ENCODE results near the gene CFAP90.
A peak's percentile ranks its signal among the peaks of the same experiment; 100 is the strongest.

The CFAP90 gene

GRCh38 chr5:7850395-7851239 is at the start of gene CFAP90:
Gene CFAP90 (minus strand): TSS chr5:7851133. CDS start chr5:7851021, 112 bp downstream.
- no peak for DNase-seq (ENCODE audit: low read depth, low spot score)

GRCh38 chr5:7897014-7897600 is 46.2 kb upstream of the CFAP90 start:
- no peak for DNase-seq (ENCODE audit: low read depth, low spot score)

GRCh38 chr5:7894860-7895259 is 43.9 kb upstream of the CFAP90 start:
- DNase-seq (ENCODE audit: low read depth, low spot score) = no peak

GRCh38 chr5:7894439-7894838 is 43.5 kb upstream of the CFAP90 start:
- no peak for DNase-seq (ENCODE audit: low read depth, low spot score)

GRCh38 chr5:7888901-7889300 is 38.0 kb upstream of the CFAP90 start:
- no peak for DNase-seq (ENCODE audit: low read depth, low spot score)

GRCh38 chr5:7886849-7887475 is 36.0 kb upstream of the CFAP90 start:
- DNase-seq (ENCODE audit: low read depth, low spot score) = no peak

- DNase-seq (ENCODE audit: low read depth, low spot score) = no peak
Measured at GRCh38 chr5:7884491-7885267, 33.7 kb upstream of the CFAP90 start.

GRCh38 chr5:7882926-7883325 is 32.0 kb upstream of the CFAP90 start:
- no peak for DNase-seq (ENCODE audit: low read depth, low spot score)

- no peak for DNase-seq (ENCODE audit: low read depth, low spot score)
Measured at GRCh38 chr5:7881816-7882215, 30.9 kb upstream of the CFAP90 start.

- DNase-seq (ENCODE audit: low read depth, low spot score) = no peak
Measured at GRCh38 chr5:7881091-7881490, 30.2 kb upstream of the CFAP90 start.

- DNase-seq (ENCODE audit: low read depth, low spot score) = no peak
Measured at GRCh38 chr5:7878381-7878873, 27.5 kb upstream of the CFAP90 start.

- no peak for DNase-seq (ENCODE audit: low read depth, low spot score)
Measured at GRCh38 chr5:7877851-7878250, 26.9 kb upstream of the CFAP90 start.

- DNase-seq (ENCODE audit: low read depth, low spot score) = no peak
Measured at GRCh38 chr5:7876867-7877266, 25.9 kb upstream of the CFAP90 start.

GRCh38 chr5:7875151-7875550 is 24.2 kb upstream of the CFAP90 start:
- no peak for DNase-seq (ENCODE audit: low read depth, low spot score)

GRCh38 chr5:7874639-7875038 is 23.7 kb upstream of the CFAP90 start:
- DNase-seq (ENCODE audit: low read depth, low spot score) = no peak

- no peak for DNase-seq (ENCODE audit: low read depth, low spot score)
Measured at GRCh38 chr5:7873216-7873615, 22.3 kb upstream of the CFAP90 start.

GRCh38 chr5:7872517-7873130 is 21.7 kb upstream of the CFAP90 start:
- DNase-seq (ENCODE audit: low read depth, low spot score) = no peak

- no peak for DNase-seq (ENCODE audit: low read depth, low spot score)
Measured at GRCh38 chr5:7871653-7872052, 20.7 kb upstream of the CFAP90 start.

GRCh38 chr5:7869474-7870136 is 18.7 kb upstream of the CFAP90 start:
- no peak for DNase-seq (ENCODE audit: low read depth, low spot score)

GRCh38 chr5:7868773-7869473 is 18.0 kb upstream of the CFAP90 start, which contains the start of the genes FASTKD3 and MTRR:
Gene FASTKD3 (minus strand): TSS chr5:7869031. CDS start chr5:7868083, 948 bp downstream.
Gene MTRR (plus strand): TSS chr5:7869148. CDS start chr5:7870795, 1,647 bp downstream.
- DNase-seq (ENCODE audit: low read depth, low spot score) = peak; percentile 76

All from activated naive CD8-positive, alpha-beta T cell treated with anti-CD3 and anti-CD28 coated beads, Interleukin-2, amount 50 U/mL, for 16 hours (primary cell).